ENCODE results near the gene TENM4. TPM values are rescaled to one million over a fixed set of nuclear protein-coding genes. Genes with fewer than 3 reads are reported as not detected.

Gene TENM4
- total RNA-seq, 4 donors from 2014 or later, result 16.8 to 158 (median 120) TPM

GRCh38 chr11:78657968-78658839 lies 782.6 kb downstream of the TENM4 start:
- no peak for DNase-seq
- no peaks in the 10 kb centered on the region for H3K27me3 ChIP-seq
- 95 to 96% methylated on average over 30 to 31 of the region's 31 CpGs for WGBS, 2 donors
- H3K4me3 ChIP-seq (replicated peaks in 1 of 3), result no peak overlapping the region
- peaks cover 0 to 4% of the 10 kb centered on the region in 2 donors for H3K36me3 ChIP-seq
- intact Hi-C loops (cut with DNase I), result loop anchor here (10.0 kb wide), 2 partner anchors 167 to 307 kb away; no protein-coding TSS in a partner anchor
- H3K4me1 ChIP-seq, result peaks cover 4% of the 10 kb centered on the region in 2 donors
- TF ChIP-seq POLR2A (IDR thresholded peaks at IDR 0.05), result no peak
- TF ChIP-seq, protein P1, sequence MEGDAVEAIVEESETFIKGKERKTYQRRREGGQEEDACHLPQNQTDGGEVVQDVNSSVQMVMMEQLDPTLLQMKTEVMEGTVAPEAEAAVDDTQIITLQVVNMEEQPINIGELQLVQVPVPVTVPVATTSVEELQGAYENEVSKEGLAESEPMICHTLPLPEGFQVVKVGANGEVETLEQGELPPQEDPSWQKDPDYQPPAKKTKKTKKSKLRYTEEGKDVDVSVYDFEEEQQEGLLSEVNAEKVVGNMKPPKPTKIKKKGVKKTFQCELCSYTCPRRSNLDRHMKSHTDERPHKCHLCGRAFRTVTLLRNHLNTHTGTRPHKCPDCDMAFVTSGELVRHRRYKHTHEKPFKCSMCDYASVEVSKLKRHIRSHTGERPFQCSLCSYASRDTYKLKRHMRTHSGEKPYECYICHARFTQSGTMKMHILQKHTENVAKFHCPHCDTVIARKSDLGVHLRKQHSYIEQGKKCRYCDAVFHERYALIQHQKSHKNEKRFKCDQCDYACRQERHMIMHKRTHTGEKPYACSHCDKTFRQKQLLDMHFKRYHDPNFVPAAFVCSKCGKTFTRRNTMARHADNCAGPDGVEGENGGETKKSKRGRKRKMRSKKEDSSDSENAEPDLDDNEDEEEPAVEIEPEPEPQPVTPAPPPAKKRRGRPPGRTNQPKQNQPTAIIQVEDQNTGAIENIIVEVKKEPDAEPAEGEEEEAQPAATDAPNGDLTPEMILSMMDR (IDR thresholded peaks at IDR 0.05), result no peak
- no peaks in the 10 kb centered on the region for H3K9me3 ChIP-seq
- H3K27ac ChIP-seq, result no peak overlapping the region

- H3K4me1 ChIP-seq, result peaks cover 4% of the 10 kb centered on the region in 2 donors
- H3K4me3 ChIP-seq (replicated peaks in 1 of 3), result no peak overlapping the region
- 87 to 90% methylated on average over 4 of the region's 4 CpGs for WGBS, 2 donors
- H3K9me3 ChIP-seq, result no peaks in the 10 kb centered on the region
- intact Hi-C loops (cut with DNase I), result loop anchor here (10.0 kb wide), 2 partner anchors 167 to 307 kb away; no protein-coding TSS in a partner anchor
- H3K27me3 ChIP-seq, result no peaks in the 10 kb centered on the region
- H3K36me3 ChIP-seq, result peaks cover 0 to 4% of the 10 kb centered on the region in 2 donors
- H3K27ac ChIP-seq, result no peak overlapping the region
- TF ChIP-seq POLR2A (IDR thresholded peaks at IDR 0.05), result no peak
- TF ChIP-seq, protein P1 (IDR thresholded peaks at IDR 0.05), result no peak
- DNase-seq, result no peak
Measured at GRCh38 chr11:78657441-78657840, 783.4 kb downstream of the TENM4 start.

DNA sequence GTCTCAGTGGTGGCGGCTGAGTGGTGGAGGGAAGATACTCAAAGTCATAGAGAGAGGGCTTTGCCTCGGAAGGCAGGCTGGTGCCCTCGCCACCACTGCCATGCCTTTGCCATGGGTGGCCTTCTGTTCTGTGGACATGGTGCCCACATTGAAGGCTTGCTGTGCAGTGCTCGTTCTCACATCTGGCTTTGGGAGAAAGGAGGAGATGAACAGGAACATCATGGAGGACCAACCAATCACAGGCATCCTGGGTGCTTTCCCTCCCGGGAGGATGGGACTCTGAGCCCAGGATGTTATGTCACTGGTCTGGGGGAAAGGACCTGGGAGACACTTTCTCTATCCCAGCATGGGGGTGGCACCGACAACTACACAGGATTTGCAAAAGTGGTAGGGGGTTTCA lies 783.8 kb downstream of the TENM4 start:
- Histone ChIP-seq H3K36me3 (peaks cover 0 to 4% of the 10 kb centered on the region in 2 donors), H3K27me3 (no peaks in the 10 kb centered on the region), H3K4me3 (replicated peaks in 1 of 3) (no peak overlapping the region), H3K4me1 (peaks cover 4% of the 10 kb centered on the region in 2 donors), H3K9me3 (no peaks in the 10 kb centered on the region), H3K27ac (no peak overlapping the region)
- WGBS, 2 donors, result 92 to 99% methylated on average over 6 of the region's 6 CpGs
- TF ChIP-seq POLR2A (IDR thresholded peaks at IDR 0.05), result no peak
- TF ChIP-seq, protein P1 (IDR thresholded peaks at IDR 0.05), result no peak
- DNase-seq, result no peak
- intact Hi-C loops (cut with DNase I), result loop anchor here (10.0 kb wide), 2 partner anchors 168 to 308 kb away; no protein-coding TSS in a partner anchor

DNA sequence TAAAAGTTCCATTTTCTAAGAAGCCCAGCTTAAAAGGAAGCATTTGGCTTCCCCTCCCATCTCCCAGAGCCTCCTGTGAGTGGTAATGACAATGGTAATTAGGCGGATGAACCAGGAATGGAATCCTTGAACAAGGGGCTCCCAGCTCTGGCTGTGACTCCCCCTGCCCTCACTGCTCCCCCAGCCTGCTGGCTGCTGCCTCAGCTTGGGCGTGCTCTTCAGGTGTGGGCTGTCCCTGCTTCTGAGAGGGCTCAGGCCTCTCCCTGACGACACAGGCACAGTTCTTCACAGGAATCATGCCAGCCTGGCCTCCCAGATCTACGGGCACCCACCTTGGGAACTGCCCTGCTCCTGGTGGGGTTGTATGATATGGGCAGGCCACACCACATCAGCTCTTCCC lies 784.5 kb downstream of the TENM4 start:
- no peaks in the 10 kb centered on the region for H3K9me3 ChIP-seq
- no peak for DNase-seq
- peaks cover 0 to 4% of the 10 kb centered on the region in 2 donors for H3K36me3 ChIP-seq
- no peaks in the 10 kb centered on the region for H3K27me3 ChIP-seq
- no peak overlapping the region for H3K4me3 ChIP-seq (replicated peaks in 1 of 3)
- H3K4me1 ChIP-seq, result peaks cover 4% of the 10 kb centered on the region in 2 donors
- intact Hi-C loops (cut with DNase I), result loop anchor here (10.0 kb wide), 2 partner anchors 168 to 308 kb away; no protein-coding TSS in a partner anchor
- WGBS, 2 donors, result 95 to 100% methylated on average over 1 to 4 of the region's 4 CpGs
- no peak overlapping the region for H3K27ac ChIP-seq
- no peak for TF ChIP-seq POLR2A (IDR thresholded peaks at IDR 0.05)
- TF ChIP-seq, protein P1 (IDR thresholded peaks at IDR 0.05), result no peak

DNA sequence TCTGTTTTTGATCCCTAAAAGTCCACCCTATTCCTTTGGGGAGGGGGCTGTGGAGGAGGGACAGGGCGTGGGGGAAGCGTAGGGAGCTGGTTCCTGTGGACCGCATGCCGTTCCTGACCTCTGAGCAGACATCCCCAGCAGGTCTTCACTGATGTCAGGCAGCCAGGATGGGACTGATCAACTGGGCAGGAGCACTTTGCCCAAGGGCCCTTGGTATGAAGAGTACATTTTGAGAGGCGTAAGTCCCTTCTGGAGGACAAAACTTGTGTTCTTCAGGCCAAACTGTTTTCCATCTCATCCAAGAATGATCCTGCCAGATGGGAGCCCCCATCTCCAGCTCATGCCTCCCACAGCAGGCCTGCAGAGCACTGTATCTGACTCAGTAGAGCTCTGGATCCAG lies 785.3 kb downstream of the TENM4 start:
- Histone ChIP-seq H3K9me3 (no peaks in the 10 kb centered on the region), H3K4me1 (peaks cover 4% of the 10 kb centered on the region in 2 donors), H3K27me3 (no peaks in the 10 kb centered on the region), H3K36me3 (peaks cover 0 to 4% of the 10 kb centered on the region in 2 donors), H3K27ac (no peak overlapping the region), H3K4me3 (replicated peaks in 1 of 3) (no peak overlapping the region)
- DNase-seq, result no peak
- 94 to 99% methylated on average over 4 to 5 of the region's 5 CpGs for WGBS, 2 donors
- intact Hi-C loops (cut with DNase I), result loop anchor here (10.0 kb wide), 2 partner anchors 169 to 309 kb away; no protein-coding TSS in a partner anchor
- TF ChIP-seq POLR2A (IDR thresholded peaks at IDR 0.05), result no peak
- TF ChIP-seq, protein P1 (IDR thresholded peaks at IDR 0.05), result no peak
